GM19043 (cell line): Measurements from ENCODE around the gene GPR25.
A peak's percentile ranks its signal among the peaks of the same experiment; 100 is the strongest.
"Not testable (repeated sequence)": the region's sequence is repeated elsewhere in the genome, so short reads cannot be mapped to it uniquely, and the experiment has no call there.

Source experiments
- ATAC-seq: cut with Tn5 transposase; IDR thresholded peaks from one replicate; pipeline ENCODE4 v1.9.1; 2021; ENCODE audit warnings: low read depth; ENCODE audit not compliant: unreplicated experiment

GPR25 gene

DNA sequence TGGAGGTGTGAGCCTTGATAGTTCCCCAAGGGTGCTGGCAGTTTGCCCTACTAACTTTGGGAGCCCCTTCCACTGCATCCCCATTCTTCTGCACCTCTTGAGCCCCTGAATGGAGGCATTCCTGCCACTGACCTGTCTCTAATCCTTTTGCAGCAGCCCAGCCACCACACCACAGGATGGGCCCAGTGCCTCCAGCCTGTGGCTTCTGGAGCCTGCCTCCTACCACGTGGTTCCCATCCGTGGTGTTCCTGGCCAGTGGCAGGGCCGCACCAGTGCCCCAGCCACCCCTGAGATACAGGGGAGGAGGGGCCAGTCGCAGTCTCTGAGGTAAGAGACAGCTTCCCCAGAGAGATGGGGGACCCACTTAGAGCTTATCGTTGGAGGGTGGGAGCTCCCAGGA lies 36.3 kb downstream of the GPR25 start:
- ATAC-seq: peak; percentile 6

DNA sequence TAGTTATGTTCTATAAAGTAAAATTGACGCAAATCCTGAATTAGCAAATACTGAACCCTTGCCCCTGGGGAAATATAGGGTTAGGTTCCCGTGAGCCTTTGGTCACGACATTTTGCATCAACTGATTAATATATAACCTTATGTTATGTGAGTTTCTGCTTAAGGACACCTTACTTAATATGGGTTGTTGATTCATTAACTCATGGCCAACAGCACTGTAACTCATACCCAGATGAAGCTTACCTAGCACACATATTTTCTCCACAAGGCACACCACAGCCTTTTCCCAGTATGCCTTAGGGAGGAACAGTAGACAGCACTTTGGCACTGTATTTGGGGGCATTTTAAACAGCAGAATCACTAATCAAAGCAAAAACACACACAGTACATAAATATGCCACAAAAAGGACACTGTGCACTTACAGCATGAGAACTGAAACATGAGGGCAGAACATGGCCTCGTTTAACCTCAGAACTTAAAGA lies 37.0 kb downstream of the GPR25 start:
- peak; percentile 50 for ATAC-seq

DNA sequence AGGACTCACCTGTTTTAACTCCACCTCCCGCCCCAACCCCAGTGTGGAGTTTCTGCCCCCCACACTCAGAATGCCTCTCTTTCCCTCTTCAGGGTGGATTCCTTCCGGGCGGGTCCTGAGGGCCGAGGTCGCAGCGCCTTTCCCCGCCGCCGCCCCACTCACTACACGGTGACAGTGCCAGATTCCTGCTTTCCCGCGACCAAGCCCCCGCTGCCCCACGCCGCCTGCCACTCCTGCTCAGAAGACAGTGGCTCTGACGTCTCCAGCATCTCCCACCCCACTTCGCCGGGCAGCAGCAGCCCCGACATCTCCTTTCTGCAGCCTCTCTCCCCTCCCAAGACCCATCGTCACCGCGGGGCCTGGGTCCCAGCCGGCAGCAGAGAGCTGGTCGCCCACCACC lies 38.6 kb downstream of the GPR25 start:
- no peak for ATAC-seq

DNA sequence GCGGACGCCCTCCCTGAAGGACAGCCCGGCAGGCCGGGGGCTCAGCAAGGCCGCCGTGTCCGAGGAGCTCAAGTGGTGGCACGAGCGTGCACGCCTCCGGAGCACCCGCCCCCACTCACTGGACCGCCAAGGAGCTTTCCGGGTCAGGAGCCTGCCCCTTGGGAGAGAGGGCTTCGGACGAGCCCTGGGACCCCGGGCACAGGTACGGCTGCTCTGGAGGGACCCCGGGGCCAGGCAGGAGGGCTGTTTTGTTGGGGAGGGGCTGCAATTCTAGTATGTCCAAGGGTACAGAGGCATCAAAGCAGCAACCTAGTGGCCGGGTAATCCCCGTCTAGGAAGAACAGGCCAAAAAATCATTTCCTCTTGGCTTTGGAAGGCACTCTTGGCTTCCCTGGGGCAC lies 39.2 kb downstream of the GPR25 start:
- ATAC-seq: not testable (repeated sequence)

DNA sequence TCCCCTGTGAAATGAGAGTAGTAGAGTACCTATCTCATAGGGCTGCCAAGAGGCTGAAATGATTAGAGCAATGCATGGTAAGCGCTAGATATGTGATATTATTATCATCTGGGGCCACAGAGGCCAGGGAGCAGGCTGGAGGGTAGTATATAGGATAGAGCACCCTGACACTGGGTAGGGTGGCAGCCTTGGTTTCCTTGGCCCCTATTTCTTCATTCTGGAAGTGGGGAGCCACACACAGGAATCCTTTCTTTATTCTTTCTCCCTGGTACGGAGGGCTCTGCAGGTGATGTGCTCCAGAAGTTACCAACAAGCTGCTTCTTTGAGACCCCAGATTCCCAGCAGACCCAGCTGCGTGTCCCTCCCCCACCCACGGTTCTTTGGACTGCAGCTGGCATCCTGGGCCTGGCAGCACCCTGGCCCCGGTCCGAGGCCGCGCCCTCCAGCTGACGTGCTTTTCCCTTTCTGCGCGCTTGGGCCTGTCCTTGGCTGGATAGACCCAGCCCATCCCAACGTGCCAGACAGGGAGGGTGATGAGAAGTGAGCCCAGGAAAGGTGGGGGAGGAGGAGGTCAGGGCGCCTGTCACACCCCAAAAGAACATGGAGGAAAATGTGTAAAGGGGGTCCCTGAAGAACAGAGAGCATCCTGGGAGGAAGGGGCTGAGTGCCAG lies 40.1 kb downstream of the GPR25 start:
- no peak for ATAC-seq

DNA sequence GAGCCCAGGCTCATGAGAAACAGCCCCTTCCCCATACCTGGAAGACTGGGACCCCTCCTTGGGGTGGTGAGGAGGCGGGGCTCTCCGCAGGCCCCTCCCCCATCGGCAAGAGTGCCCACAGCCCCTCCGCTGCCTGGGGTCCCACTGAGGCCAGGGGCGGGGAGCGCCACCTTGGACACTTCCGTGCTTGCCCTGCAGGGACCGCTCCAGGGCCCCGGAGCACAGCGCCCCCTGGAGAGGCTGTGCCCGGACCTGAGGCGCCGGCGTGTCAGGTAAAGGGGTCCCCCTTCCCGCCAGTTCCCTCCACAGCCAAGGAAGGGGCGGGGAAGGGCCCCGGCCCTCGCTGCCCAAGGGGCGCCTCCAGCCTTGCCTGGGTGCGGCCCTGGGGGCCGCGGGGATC lies 43.4 kb downstream of the GPR25 start:
- no peak for ATAC-seq

DNA sequence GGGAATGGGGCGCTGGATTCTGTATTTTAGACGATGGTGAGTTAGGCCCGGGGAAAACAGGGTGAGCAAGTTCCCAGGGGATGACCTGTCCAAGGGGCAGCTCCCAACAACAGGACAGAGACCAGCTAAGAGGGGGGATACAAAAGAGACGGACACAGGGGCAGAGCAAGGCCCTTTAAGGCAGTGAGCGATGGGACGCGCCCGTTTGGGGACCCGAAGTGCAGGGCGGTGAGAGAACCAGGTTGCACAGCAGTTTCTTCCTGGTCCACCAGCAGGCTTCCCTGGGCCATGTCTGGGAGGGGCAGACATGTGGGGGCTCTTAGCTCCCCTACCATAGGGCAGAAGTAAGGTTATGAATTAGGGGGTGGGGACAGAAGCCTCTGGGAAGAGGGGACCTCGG lies 43.9 kb downstream of the GPR25 start:
- ATAC-seq: no peak

DNA sequence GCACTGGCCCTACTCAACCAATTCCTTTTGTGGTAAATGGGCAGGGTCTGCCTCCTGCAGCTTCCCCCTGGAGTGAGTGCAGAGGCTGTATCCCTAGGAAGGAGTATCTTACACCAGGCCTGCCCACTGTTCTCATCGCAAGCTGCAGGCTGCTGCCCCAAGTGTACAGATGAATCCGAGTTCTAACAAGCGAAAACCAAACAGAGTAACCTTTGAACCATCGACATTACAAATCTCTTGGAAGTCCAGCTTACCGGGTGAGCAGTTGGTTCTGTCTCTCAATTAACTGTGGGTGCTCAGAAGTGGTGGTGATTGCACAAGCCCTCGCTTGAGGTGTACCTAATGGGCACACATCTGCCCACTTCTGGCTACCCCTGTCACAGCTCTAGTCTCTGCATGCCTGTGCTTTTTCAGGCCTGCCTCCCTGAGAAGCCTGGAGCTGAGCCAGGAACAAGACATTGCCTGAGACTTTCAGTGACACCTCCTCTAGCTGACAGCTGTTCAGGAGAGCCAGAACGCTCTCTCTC lies 44.6 kb downstream of the GPR25 start:
- no peak for ATAC-seq

DNA sequence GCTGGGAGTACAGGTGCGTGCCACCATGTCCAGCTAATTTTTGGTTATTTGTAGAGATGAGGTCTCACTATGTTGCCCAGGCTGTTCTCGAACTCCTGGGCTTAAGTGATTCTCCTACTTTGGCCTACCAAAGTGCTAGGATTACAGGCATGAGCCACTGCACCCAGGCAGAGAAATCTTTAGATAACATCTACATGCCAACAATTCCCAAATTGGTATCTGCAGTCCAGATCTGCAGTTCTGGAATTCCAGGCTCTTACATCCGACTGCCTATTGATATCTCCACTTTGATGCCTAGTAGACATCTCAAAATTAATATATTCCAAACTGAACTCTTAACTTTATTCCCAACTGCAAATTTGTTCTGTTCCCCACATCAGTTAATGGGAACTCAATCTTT lies 45.2 kb downstream of the GPR25 start:
- no peak for ATAC-seq

DNA sequence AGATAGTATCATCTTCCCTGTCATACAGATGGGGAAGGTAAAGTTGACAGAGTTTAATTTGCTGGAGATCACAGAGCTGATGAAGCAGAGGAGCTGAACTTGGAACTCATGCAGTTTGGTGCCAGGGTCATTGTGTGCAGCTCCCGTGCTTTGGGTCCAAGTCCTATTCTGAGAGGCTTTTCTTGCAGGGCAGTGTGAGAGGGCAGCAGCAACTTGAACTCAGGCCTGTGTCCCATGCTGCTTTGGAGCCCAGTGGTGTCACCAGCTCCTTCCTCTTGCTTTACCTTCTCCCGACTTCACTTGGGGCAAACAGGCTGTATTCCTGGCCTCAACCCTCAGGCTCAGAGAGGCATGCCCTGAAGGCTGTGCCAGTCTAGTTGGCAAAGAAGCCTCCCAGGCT lies 46.6 kb downstream of the GPR25 start:
- no peak for ATAC-seq

DNA sequence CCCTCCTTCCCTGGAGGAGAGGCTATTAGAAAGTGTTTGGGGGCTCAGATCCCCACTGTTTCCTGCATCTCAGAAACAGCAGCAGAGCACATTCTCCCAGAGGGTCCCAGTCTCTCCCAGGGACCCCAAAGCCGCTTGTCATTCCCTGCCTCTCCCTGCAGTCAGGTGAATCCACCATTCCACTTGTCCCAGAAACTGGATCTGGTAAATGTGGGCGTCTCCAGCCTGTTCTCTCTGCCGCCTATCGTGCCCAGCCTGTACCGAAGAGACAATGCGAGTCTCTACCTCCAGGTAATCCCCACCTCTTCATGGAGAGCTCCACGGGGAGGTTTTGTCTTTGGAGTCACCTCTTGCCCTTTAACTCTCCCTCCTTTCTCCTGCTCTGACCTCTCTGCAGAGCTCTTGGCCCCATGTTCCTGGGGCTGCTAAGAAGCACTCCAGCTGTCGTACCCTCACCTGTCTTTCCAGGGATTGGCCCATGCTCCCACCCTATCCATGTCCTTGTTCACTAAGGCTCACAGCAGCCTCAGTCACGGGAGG lies 48.9 kb downstream of the GPR25 start:
- no peak for ATAC-seq

DNA sequence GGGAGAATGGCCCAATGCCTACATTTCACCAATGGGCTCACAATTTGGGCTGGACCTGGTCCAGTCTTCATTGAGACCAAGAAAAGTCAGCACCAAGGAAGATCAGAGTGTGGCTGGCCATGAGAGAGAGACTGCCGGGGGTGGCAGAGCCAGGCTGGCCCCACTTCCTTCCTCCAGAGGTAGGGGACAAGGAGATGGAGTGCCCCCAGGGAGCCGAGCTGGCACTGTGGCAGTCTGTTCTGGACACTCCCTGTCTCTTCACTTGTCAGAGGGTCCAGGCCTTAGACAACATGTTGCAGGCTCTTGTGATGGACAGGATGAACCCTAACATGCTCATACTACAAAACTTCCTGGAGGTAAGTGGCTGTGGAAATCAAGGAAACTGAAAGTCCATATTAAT lies 49.6 kb downstream of the GPR25 start:
- no peak for ATAC-seq

DNA sequence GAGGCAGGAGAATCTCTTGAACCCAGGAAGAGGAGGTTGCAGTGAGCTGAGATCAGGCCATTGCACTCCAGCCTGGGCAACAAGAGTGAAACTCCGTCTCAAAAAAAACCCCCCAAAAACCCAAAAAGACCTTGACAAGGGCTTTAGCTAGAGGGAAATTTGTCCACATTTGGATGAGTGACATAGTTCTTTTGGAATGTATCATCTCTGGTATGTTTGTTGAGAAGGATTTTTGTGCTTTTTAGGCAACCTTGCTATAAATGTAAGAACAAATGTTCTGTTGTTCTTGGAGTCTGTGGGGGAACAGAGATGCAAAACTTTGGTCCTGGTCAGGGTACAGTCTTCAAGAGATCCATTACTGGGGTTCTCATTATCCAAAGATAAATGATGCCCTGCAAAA lies 50.8 kb downstream of the GPR25 start:
- no peak for ATAC-seq
